Left cardiac atrium (tissue), 4 donors: ENCODE measurements around the gene EDN2. TPM values are rescaled to one million over a fixed set of nuclear protein-coding genes. Genes with fewer than 3 reads are reported as not detected.

Experiments
- ATAC-seq, 2 donors: fragments of 200-7000 bp; cut with Tn5 transposase; one replicate each; pipeline ENCODE4 v1.9.1; 2020; ENCODE audit warnings: mild to moderate bottlenecking in 2 of 2, moderate library complexity in 2 of 2
- DNase-seq: peaks from one replicate; pipeline ENCODE4 v3.0.0-alpha.2; 2020
- intact Hi-C, 2 donors: fragments of 100-400 bp; cut with DNase I; formaldehyde crosslinking; loops; one replicate each; pipeline versions ENCODE4 v1.14.1 to v1.15.1; 2022 to 2023
- total RNA-seq, 2 donors: library from RNA; stranded (reverse); fragmentation: NEBNext Ultra II Directional; extraction: Animal tissue kit (Norgen Biotek cat#: 25700); gene quantifications; one replicate each; pipeline ENCODE4 v1.2.1, GENCODE V29; 2021
- donor health status: DM: no; HTN: yes; CAD: no.
- donor health status: DM: no; HTN: yes; CAD: no; lungs with severe emphysema.
- donor health status: DM: yes; HTN: yes; CAD: no.
- donor health status: Dilated cardiomyopathy.

The EDN2 gene
- total RNA-seq, 2 donors from 2014 or later: 0.18 to 1.2 TPM

- ATAC-seq: no peak
- intact Hi-C loops: no loop called here
- no peak for DNase-seq
These were observed 36.7 kb upstream of the EDN2 start for GRCh38 chr1:41520951-41521752.

GRCh38 chr1:41519667-41520066 lies 35.2 kb upstream of the EDN2 start:
- intact Hi-C loops: no loop called here

GRCh38 chr1:41518471-41518870 lies 34.0 kb upstream of the EDN2 start:
- DNase-seq: no peak

More at GRCh38 chr1:41519667-41520066, 35.2 kb upstream of the EDN2 start:
- DNase-seq: no peak
- ATAC-seq: no peak

GRCh38 chr1:41517062-41517438 lies 32.6 kb upstream of the EDN2 start:
- intact Hi-C loops: no loop called here
- DNase-seq: no peak
- ATAC-seq: no peak

More at GRCh38 chr1:41518471-41518870, 34.0 kb upstream of the EDN2 start:
- intact Hi-C loops: no loop called here
- ATAC-seq: no peak

GRCh38 chr1:41516168-41517061 lies 31.9 kb upstream of the EDN2 start:
- peak; percentile 94 to 95 for ATAC-seq
- peak; percentile 91 for DNase-seq
- intact Hi-C loops: no loop called here

GRCh38 chr1:41515778-41516167 lies 31.3 kb upstream of the EDN2 start:
- ATAC-seq: no peak
- no peak for DNase-seq
- intact Hi-C loops: no loop called here

- DNase-seq (no peak), ATAC-seq (peak; percentile 33 to 35)
- intact Hi-C loops: no loop called here
These were observed 30.7 kb upstream of the EDN2 start for GRCh38 chr1:41515131-41515678.

- intact Hi-C loops: no loop called here
- DNase-seq: no peak
- peak in 1 of 2 donors; percentile 4 for ATAC-seq
These were observed 29.9 kb upstream of the EDN2 start for GRCh38 chr1:41514381-41514780.

GRCh38 chr1:41513383-41513735 lies 28.9 kb upstream of the EDN2 start:
- ATAC-seq (no peak), DNase-seq (no peak)
- intact Hi-C loops: no loop called here

GRCh38 chr1:41512701-41513382 lies 28.4 kb upstream of the EDN2 start:
- intact Hi-C loops: no loop called here
- DNase-seq (no peak), ATAC-seq (no peak)

GRCh38 chr1:41511239-41511540 lies 26.7 kb upstream of the EDN2 start:
- DNase-seq: no peak
- intact Hi-C loops: no loop called here
- ATAC-seq: no peak

GRCh38 chr1:41510531-41511238 lies 26.2 kb upstream of the EDN2 start:
- DNase-seq: no peak
- intact Hi-C loops: no loop called here

GRCh38 chr1:41509270-41509671 lies 24.8 kb upstream of the EDN2 start:
- DNase-seq: no peak
- intact Hi-C loops: no loop called here
- no peak for ATAC-seq

More at GRCh38 chr1:41510531-41511238, 26.2 kb upstream of the EDN2 start:
- no peak for ATAC-seq

GRCh38 chr1:41508290-41508689 lies 23.8 kb upstream of the EDN2 start:
- DNase-seq (no peak), ATAC-seq (no peak)
- intact Hi-C loops: no loop called here

GRCh38 chr1:41507836-41508235 lies 23.4 kb upstream of the EDN2 start:
- DNase-seq: no peak
- intact Hi-C loops: no loop called here
- ATAC-seq: no peak

- intact Hi-C loops: no loop called here
- DNase-seq (no peak), ATAC-seq (no peak)
These were observed 22.7 kb upstream of the EDN2 start for GRCh38 chr1:41507110-41507720.

- ATAC-seq (peak in 1 of 2 donors; percentile 13), DNase-seq (no peak)
- intact Hi-C loops: no loop called here
These were observed 19.9 kb upstream of the EDN2 start for GRCh38 chr1:41504114-41505035.
